HK-2 (cell line): Measurements from ENCODE around the gene SLC38A1.

ENCODE experiments used
- DNase-seq: peaks from one replicate; pipeline ENCODE4 v3.0.0-alpha.2; 2018; ENCODE audit not compliant: unreplicated experiment

Gene SLC38A1

DNA sequence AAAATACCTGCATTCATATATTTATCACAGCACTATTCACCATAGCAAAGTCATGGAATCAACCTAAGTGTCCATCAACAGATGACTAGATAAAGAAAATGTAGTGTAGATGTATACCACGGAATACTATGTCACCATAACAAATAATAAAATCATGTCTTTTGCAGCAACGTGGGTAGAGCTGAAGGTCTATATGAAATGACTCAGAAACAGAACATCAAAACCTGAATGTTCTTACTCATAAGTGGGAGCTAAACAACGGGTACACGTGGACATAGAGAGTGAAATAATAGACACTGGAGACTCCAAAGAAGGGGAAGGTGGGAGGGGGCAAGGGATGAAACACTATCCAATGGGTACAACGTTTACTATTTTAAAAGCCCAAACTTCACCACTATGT is 37.9 kb downstream of the SLC38A1 start:
- no peak for DNase-seq

DNA sequence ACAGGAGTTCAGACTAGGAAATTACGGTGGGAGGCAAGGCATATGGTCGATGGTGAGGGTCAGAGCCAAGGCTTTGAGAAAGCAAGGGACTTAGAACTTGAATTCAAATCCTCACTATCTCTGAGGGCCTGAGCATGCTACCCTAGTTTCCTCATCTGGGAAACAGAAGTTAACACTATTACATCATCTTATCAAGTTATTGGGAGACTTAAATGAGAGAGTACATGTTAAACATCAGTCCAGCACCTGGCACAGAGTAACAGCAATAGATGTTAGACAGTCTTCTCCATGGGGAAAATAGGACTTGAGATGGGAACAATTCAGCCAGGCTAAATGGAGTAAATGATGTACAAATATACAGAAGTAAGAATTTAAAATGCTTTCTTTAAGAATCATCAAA is 38.5 kb downstream of the SLC38A1 start:
- no peak for DNase-seq

GRCh38 chr12:46227616-46228015 is 41.2 kb downstream of the SLC38A1 start:
- no peak for DNase-seq

- DNase-seq = no peak
Observed at GRCh38 chr12:46224386-46224785, 44.5 kb downstream of the SLC38A1 start.

GRCh38 chr12:46223047-46223446 is 45.8 kb downstream of the SLC38A1 start:
- DNase-seq = no peak

DNA sequence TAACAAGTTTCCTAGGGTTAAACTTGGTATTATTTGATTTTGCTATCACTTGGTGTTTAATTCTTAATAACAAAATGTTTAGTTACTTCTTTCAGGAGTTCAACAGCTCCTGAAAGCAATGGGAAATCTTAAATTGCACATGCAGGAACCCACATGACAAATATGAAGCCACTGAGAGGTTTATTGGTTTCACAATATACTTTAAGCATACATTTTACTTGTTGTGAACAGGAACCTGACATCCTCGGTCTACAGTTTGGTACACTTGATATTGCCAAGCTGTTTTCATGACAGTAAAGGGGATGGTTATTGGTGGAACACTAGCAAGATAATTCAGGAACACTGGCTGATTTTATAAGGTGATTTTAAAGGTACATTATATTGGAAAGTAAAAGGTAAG is 46.2 kb downstream of the SLC38A1 start:
- DNase-seq = no peak

- DNase-seq = no peak
Observed at GRCh38 chr12:46221255-46222128, 47.4 kb downstream of the SLC38A1 start.

DNA sequence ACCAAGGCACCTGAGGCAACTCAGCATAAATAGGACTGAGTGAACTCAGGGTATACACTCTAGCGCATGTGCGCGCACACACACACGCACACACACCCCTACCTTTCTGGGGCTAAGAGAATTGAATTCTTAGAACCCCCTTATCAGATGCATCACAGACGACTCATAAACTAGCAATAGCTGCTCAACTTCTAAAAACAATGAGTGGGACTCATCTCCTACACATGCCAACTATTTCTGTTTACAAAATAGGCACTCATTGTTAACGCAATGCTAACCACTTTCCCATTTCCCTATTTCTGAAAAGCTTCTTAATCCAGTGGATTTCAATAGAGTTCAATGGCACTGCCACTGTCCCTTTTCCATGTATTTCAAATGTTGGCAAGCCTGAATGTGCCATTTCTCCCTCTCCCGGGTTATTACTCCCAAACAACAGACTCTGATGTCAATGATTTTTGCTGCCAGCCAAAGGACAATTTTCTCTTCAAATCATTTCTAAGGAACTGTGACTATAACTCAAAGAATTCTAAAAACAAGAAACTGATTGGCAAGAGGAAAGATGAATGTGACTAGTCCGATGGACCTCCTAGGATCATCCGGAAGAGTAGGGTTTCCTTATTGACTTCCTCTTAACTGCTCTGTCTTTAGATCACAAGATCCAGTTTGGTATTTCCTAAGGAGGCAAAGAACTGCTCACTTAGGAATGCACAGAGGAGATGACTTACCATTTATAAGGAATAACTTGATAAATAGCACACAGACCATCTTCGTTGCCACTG is 48.8 kb downstream of the SLC38A1 start:
- DNase-seq = no peak

DNA sequence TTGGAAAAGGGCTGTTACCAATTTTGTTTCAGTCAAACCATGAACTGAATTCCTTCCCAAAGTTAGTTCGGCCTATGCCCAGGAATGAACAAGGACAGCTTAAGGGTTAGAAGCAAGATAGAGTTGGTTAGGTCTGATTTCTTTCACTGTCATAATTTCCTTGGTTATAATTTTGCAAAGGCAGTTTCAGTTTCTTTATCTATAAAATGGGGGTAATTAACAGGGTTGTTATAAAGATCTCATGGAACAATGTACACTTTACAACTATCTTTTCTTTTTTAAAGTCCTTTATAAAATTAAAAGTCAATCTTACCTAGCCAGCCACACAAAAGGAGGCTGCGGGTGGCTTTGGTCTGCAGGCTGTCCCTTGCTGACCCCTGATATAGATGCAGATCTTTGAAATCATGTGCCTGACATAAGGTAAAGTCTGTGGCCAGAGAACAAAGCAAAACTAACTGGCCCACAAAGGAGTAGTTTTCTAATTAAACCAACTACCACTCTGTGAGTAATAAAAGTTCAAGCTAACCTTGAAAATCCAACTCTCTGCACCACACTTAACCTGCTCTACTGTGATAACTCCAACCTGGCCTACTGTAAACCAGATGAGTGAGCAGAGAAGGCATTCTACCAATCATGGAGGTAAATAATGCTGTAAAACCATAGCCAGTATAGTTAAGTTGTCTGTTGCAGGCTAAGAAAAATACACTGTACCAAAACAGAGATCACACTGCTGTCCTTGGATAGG is 49.5 kb downstream of the SLC38A1 start:
- DNase-seq = no peak

DNA sequence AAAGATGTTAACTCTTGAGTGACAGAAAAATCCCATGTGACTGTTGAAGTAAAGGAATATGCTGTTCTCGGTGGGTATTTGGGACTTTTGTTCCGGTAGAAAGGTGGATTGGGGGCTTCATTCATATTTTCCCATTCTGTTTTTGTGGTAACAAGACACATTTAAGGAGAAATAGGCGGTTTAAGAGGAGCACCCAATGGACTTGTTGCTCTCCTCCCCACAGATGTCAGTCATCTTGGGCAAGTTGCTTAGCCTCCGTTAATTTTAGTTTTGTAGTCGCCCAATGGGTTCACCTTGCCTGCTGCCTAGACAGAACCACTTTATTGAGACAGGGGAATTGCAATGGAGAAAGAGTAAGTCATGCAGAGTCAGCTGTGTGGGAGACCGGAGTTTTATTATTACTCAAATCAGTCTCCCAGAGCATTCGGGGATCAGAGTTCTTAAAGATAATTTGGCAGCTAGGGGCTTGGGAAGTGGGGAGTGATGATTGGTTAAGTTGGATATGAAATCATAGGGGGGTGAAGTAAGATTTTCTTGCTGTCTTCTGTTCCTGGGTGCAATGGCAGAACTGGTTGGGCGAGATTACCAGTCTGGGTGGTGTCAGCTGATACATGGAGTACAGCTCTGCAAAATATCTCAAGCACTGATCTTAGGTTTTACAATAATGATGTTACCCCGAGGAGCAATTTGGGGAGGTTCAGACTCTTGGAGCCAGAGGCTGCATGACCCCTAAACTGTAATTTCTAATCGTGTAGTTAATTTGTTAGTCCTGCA is 50.3 kb downstream of the SLC38A1 start:
- no peak for DNase-seq

GRCh38 chr12:46217541-46218321 is 51.1 kb downstream of the SLC38A1 start:
- no peak for DNase-seq

- no peak for DNase-seq
Observed at GRCh38 chr12:46214668-46215436, 54.0 kb downstream of the SLC38A1 start.

DNA sequence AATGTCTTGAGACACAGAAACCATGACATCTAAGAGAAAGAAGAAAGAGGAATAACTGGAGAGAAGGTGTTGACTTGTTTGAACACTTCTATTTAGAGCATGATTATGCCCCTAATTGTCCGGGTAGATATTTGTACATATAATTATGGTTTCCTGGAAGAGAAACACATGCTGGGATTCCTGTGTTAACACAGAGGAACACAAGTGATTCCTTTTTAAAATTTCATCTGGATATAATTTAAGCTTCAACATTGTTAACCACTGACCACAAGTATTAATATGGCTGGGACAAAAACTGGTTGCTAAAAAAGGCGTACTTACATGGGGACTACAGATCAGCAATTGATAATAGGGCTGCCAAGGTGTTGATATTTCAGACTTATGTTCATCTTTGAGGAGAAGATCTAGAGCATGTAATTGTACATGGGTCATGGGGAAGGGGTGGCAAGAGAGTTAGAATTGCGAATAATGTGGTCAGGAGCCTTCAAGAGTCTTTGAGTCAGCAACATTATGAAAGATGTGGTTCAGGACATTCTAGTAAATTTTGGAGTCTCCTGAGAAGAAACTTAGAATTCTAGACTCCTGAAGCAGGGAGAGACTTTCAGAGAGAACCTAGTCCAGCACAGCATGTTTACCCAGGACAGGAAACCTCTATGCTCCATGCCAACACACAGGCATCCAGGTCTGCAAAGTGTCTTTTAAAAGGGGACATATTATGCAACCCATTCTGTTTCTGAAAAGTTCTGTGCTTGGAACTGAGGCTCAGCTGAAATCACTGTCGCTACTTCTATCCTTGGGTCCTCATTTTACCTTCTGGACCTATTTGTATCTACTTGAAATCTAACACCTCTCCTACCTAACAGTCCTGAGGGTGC is 56.5 kb downstream of the SLC38A1 start:
- DNase-seq = no peak

- DNase-seq = no peak
Observed at GRCh38 chr12:46210873-46211439, 57.9 kb downstream of the SLC38A1 start.

- no peak for DNase-seq
Observed at GRCh38 chr12:46209914-46210872, 58.6 kb downstream of the SLC38A1 start.

DNA sequence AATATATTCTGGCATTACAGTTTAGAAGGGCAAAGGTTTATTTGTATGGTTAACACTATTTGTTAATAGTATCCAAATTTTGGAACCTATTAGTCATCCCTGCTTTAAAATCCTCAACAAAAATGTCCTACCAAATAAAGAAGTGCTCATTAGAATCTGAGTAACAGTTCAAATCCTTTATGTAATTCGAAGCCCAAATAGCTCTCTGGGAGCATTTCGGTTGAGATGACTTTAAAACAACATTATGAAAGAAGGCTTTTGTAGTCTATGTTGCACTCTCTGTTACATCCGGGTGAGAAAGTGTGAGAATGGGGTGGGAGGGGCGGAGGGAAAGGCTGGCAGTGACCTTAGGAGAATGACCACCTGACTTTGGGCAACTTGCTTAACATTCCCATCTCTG is 59.7 kb downstream of the SLC38A1 start:
- DNase-seq = no peak

- DNase-seq = no peak
Observed at GRCh38 chr12:46208370-46208769, 60.5 kb downstream of the SLC38A1 start.
